Cerebellar nuclear complex (tissue), 1 donor: ENCODE measurements around the gene SLC35F3.
"Not testable (repeated sequence)": the region's sequence is repeated elsewhere in the genome, so short reads cannot be mapped to it uniquely, and the experiment has no call there.

Source experiments
- DNase-seq, 2 experiments: peaks; one replicate each; lab custom pipeline; 2025; lab: John Stamatoyannopoulos, UW

The SLC35F3 gene

DNA sequence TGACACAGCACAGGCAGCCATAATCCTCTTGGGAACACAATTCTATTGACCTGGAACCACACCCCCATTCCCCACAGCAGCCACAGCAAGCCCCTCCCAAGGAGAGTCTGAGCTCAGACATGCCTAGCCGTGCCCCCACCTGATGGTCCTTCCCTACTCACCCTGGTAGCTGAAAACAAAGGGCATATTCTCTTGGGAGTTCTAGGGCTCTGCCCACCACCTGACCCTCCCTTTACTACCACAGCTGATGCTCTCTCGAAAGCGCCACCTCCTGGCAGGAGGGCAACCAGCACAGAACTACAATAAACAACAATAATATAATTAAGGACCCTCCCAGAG is 283.9 kb downstream of the SLC35F3 start:
- no peak for DNase-seq

DNA sequence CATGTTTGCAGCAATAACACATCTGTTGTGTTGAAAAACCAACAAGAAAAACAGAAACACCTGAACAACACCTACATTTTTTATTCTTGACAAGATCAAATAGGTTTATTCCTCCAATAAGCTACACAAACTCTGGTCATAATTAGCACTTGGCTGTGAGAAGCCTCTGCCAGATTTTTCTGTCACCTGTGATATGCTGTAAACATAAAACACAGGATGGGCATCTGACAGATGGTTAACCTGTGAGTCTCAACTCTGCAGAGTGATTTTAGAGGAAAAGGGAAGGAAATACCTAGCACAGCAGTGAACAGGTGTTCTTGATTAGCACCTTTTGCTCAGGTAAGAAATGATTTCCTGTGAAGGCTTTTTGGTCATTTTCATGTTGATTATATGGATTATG is 293.4 kb downstream of the SLC35F3 start:
- peak in 1 of 2 experiments; percentile 30 for DNase-seq

DNA sequence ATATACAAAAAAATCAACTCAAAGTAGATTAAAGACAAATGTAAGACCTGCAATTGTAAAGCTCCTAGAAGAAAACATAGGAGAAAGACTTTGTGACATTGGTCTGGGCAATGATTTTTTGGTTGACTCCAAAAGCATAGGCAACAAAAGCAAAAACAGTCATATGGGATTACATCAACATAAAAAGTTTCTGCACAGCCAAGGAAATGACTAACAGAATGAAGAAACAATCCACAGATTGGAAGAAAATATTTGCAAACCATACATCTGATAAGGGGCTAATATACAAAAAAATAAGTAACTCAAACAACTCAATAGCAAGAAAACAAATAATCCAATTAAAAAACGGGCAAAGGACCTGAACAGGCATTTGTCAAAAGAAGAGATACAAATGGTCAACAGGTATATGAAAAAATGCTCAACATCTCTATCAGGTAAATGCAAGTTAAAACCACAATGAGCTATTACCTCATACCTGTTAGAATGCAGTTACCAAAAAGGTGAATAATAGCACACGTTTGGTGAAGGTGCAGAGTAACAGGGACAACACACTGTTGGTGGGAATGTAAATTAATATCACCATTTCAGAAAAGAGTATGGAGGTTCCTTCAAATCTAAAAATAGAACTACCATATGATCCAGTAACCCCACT is 295.1 kb downstream of the SLC35F3 start:
- DNase-seq, result no peak

DNA sequence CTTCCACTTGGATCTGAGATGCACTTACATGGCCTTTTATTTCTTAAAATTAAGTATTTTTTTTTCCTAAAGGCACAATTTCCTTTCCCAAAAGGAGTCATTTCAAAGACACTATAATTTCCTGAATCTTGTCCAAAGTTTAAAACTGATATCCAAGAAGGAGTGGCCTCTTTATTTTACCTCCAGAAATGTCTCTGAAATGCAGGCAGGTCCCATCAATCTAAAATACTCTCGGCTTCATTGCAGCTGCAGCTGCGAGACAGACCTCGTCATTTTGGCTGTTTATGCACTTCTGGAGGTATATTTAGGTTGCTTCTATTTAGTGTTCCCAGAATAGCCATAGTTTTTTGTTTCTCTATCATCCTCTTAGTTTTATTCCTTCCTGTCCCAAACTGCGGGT is 296.1 kb downstream of the SLC35F3 start:
- DNase-seq, result no peak

DNA sequence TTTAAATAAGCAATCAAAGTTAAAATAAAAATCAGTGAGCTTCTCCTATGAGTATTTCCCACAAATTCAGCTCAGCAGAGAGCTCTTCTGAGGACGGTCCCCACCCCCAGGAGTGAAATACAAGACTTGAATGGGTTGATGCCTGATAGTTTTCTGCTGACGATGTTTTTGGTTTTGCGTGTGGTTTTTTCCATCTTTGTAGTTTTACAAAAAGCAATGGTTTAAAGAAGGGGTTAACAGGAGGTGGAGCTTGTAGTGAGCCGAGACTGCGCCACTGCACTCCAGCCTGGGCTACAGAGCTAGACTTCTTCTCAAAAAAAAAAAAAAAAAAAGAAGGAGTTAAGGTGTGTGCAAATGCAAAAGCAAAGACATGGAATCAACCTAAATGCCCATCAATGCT is 297.1 kb downstream of the SLC35F3 start:
- no peak for DNase-seq

DNA sequence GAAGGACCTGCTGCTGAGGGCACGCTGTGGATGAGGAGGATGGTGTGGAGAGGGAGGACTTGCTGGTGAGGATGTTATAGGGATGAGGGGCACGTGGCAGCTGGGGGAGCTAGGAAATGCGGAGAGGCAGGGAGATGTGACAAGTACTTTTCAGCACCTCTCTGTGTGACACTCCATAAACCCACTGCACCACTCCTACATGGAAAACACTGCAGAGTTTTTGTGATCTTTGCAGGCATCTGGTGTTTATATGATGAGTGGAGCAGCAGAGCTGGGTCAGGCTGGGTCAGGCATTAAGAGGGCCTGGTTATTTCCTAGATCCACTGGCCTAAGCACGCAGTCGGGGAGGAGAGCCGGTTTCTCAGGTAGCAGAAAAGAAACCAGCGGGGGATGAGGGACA is 301.5 kb downstream of the SLC35F3 start:
- no peak for DNase-seq

DNA sequence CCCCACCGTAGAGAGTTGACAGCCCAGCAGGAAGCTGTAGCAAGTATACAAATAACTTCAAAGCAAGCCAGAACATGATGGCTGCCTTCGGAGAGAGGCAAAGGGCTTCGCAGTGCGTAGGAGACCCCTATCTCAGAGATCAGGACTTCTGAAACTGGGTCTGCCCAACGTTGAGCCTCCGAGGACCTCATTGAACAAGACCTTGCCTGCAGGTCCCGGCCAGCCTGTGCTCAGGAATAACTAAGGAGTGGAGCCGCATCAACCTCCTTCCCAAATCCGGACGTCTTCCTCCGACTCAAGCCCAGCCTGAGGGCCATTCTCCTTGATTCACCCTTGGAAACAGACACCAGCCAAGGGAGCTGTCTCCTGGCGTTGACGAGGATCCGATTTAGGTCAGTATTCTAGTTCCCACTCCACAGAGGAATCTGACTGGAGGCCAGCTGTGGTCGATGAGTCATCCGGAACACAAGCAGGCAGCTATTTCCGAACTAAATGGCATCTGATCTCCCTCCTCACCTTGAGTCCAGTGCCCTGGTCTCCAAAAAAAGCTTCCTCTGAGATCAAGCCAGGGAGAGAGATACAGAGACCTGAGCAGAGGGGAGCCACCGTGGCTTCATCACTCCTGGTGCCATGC is 302.3 kb downstream of the SLC35F3 start:
- DNase-seq, result no peak

DNA sequence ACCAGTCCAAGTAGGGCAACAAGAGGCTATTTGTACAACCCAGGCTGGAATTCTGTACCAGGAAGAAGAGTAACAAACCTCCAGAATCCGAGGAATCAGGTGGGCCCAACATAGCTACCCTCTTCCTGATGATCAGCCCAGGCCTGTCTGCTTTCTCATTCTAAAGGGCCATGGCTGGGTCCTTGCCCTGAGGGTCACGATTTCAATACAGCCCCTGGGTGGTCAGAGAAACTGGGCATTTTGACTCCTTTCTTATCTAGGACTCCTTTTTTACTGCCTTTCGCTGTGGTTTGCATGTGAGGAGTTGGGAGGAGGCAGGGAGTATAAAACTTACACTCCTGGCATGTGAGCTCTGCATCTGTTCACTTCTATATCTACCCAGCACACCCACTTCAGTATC is 303.9 kb downstream of the SLC35F3 start:
- DNase-seq, result no peak

DNA sequence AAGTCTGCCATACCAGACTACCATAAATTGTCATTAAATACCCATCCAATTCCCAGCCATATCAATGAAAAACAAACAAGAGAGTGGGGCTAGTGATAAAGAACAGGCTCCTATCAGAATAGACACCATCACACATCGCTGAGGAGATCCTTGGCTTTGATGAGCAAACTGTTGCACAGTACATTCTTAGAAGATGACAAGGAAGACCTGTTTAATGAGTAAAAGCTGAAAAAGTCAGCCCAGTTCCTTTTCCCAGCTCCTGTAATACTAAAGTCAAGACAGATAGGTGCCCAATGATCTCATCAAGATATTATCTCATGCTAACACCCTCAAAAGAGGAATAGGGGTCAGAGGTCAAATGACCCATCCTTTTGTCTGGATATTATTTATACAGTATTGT is 304.3 kb downstream of the SLC35F3 start:
- no peak for DNase-seq

DNA sequence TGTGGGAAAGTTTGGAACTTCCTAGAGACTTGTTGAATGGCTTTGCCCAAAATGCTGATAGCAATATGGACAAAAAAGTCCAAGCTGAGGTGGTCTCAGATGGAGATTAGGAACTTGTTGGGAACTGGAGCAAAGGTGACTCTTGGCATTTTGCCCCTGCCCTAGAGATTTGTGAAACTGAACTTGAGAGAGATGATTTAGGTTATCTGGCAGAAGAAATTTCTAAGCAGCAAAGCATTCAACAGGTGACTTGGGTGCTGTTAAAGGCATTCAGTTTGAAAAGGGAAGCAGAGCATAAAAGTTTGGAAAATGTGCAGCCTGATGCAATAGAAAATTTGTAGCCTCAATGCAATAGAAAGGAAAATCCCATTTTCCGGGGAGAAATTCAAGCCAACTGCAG is 306.0 kb downstream of the SLC35F3 start:
- DNase-seq, result not testable (repeated sequence)

DNA sequence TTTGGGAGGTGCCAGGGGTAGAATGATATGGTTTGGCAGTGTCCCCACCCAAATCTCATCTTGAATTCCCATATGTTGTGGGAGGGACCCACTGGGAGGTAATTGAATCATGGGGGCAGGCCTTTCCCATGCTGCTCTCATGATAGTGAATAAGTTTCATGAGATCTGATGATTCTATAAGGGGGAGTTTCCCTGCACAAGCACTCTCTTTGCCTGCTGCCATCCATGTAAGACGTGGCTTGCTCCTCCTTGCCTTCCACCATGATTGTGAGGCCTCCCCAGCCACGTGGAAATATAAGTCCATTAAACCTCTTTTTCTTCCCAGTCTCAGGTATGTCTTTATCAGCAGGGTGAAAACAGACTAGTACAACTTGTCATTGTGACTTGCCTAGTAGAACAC is 307.4 kb downstream of the SLC35F3 start:
- not testable (repeated sequence) for DNase-seq

DNA sequence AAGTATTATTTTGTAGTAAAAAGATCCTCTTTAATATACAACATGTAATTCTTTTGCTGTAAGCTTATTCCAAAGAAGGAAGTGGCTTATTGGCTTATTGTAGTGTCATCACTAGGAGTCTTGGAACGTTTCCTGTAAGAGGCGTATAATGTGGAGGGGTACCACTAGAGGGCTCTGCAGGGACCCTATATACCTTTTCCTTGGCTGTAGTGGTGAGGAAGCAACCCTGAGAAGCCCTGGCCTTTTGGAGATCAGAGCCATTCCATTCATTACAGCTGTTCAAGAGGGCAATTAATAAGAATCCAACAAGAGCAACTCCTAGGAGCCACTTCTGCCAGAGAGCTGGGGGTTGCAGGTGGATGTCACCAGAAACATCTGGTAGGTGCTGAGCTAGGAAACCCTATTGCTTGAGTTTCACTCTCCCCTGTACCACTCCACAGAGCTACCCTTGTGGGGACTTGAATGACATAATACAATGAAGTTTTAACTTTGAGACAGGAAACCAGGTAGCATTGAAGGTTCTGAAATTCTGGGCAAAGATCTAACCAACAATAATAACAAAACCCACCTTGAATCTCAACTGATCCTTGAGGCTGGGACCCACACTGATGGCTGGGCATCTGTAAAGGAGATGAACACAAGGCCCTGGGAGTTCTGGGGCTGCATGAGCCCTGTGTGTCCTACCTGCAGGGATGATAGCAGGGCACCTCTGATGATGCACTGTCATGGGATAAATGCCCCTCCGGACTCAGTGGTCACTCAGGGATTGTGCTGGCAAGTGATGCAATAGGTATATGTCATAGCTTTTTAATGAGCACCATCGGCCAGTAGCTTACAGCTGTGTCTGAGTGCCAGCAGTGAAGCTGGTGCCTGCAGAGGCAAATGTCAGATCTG is 308.5 kb downstream of the SLC35F3 start:
- peak in 1 of 2 experiments; percentile 47 for DNase-seq

DNA sequence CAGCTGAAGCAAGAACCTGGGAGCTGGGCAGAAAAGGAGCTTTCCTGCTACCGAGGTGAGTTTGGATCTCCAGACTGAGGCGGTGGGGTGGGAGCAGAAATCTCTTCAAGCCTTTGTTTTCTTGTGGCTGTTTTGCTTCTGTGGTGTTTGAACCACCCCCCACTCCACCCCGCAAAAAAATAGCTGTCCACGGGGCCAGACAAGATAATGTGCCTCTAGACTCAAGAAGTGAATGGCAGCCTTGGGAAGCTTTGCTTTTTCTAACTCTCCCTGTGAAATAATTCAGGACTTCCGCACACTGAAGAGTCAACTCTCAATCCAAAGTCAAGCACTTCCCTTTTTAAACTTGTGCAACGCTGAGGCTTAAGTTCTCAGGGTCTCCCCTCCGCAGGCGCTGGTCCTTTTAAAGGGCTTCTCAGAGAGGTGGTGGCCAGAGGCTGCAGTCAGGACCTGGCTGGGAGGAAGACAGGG is 309.2 kb downstream of the SLC35F3 start:
- no peak for DNase-seq

DNA sequence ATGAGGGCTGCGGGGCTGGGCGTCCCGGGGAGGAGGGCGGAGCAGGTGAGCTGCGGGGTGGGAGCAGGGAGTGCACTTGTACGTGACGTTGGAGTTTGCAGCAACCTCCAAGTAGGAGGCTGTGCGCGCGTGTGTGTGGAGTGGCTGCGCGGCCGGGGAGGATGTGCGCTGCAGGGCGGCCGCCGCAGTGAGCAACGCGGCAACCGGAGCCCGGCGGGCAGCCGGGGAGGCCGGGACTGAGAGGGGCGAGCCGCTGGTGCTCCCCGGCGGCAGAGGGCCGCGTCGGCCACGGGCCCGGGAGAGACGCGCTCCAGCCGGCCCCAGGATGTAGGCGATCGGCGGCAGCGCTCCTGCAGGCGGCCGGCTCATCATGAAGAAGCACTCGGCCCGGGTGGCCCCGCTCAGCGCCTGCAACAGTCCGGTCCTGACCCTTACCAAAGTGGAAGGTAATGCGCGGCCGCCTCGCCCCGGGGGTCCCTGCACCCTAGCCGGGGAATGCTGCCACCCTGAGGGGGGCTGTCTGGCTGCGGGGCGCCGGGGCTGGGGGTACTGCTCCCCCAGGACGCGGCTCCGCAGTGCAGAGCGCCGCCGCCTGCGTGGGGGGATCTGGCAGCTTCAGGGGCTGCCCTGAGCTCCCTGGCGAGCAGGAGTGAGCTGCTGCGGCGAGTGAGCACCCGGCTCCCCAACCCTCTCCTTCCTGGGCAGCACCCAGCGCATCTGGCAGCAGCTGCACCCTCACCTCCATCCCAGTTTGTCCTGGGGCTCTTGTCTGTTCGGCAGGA is 309.8 kb downstream of the SLC35F3 start:
- peak in 1 of 2 experiments; percentile 20 for DNase-seq

DNA sequence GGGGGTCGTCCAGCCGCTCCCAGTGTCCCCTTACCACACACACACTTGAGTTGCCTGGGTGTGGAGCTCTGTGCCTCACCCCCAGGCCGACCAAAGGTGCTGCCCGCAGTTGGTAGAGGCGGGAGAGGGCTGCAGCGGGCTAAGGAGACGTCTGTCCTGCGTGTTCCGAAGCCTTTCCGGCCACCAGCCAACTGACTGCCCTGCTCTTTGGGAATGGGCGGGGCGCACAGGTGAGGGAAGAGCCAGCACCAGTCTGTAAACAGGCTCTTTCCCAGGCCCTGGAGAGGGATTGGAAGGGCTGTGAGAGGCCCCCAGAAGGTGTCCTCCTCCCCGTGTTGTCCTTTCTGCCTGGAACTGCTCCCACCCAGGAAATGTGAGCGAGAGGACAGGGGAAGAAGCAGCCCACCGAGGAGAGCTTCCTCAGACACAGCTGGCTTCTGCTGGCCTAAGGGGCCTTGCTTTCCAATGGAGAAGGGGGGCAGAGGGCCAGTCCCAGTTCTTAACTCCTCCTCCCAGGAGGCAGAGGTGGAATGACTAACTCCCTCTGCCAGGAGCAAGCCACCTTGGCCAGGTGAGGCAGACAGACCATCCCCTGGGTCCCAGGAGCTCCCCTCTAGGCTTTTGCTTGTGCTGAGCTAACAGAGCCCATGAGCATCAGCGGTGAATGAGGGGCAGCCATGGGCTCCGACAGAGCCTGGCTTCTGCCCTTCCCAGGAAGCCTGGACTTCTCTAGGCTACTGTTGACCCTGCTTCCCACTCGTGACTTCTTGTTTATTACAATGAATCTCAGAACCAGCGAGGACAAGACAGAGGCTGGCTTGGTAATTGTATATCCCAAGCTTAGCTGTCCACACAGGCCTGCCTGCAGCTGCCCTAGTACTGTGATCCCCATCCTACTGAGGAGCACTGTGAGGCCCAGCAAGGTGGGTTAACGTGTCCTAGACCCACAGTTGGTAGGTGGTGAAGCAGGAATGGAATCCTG is 310.7 kb downstream of the SLC35F3 start:
- peak; percentile 37 to 81 for DNase-seq

DNA sequence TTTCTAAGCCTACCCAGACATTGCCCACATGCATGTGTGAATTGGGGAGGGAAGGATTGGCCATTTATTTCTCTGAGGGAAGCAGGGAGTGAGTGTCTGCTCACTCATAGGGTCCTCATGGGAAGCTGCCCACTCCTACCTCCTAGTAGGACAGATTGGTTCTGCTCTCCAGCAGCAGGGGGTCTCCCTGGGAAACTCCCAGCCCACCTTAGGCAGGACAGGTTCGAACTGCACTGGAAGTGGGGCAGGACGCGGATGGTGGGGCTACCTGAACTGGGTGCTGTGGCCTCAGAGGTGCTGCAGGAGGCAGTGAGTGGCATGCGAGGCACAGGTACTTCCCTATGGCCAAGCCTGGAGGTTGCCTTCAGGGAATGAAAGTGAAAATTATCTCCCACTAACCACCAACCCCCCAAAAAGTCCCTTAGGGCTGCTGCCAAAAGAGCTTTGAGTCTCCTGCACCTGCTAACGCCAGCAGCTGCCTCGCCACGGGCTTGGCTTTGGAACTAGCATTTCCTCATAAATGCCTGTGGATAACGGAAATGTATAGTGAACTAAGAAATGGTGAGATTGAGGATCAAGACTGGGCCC is 311.7 kb downstream of the SLC35F3 start:
- DNase-seq, result no peak

DNA sequence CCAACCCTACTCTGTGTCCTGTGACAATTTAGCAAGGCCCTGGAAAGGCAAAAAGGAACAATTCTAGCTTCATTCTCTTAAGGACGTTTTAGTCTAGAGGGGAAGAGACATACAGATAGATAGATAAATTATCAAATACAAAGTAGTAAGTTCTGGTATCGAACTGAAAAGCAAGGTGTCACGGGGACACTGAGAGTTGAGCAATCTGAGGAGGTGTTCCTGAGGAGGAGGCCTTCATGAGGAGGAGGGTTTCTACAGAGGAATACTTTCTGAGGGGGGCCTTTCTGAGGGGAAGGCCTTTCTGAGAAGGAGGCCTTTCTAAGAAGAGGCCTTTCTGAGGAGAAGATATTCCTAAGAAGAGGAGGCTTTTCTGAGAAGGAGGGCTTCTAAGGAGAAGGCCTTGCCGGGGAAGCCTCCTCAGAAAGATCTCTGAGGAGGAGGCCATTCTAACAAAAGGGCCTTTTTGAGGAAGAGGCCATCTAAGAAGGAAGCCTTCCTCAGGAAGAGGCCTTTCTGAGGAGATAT is 312.9 kb downstream of the SLC35F3 start:
- DNase-seq, result no peak

DNA sequence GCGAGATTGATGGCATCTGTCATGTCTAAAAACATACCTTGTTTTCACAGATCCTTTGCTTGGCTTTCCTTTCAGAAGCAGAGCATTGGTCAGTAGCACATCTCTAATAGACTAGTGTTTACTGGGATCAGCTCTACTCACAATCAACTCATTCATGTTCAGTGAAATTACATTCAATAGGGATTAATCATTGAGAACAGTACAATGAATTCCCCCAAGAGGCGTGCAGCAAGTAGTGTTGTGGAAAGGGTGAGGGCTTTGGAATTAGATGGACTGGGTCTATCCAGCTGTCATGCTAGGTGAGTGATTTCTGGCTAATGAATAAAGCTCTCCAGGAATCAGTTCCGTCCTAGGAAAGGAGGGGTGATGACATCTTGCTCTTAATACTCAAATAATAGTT is 313.6 kb downstream of the SLC35F3 start:
- DNase-seq, result no peak

DNA sequence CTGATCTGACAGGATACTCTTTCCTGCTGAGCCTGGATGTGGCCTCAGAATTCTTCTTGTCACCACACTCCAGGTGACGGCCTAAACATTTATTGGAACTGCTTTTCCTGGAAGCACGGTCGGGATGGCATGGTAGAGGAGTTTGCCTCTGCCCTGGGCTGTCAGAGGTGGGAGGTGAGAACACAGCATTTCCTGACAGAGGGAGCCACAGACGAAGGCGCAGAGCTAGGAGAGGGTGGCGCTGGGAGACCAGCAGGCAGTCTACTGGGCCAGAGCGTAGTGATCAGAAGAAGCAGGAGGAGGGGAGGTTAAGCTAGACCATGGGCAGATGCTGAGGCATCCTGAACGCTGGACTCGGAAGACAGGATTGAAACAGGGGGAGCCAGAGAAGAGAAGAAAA is 315.2 kb downstream of the SLC35F3 start:
- no peak for DNase-seq

DNA sequence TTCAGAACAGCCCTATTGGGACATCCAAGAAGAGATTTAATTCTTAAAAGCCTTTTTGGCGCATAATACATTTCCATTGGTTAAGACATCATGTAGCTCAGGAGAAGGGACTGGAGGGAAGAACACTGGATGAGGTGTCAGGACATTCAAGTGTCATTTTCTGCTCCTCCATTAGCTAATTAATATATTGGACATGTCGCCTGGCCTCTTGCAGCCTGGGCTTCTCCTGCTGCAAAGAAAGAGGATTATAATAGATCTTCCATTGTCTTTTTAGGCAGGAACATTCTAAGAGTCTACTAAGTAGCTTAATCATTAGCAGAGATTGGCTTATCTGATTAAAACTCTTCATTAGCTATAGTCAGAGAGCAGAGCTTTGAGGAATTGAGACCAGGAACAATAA is 317.1 kb downstream of the SLC35F3 start:
- DNase-seq, result no peak
